Measurements from ENCODE around the gene EMID1.

EMID1 gene

GRCh38 chr22:29298641-29299040 lies 92.9 kb downstream of the EMID1 start:
- DNase-seq: no peak

GRCh38 chr22:29299136-29299900 lies 93.6 kb downstream of the EMID1 start:
- no peak for DNase-seq

- no peak for DNase-seq
These were observed 94.7 kb downstream of the EMID1 start for GRCh38 chr22:29300467-29300806.

GRCh38 chr22:29300807-29301601 lies 95.3 kb downstream of the EMID1 start:
- no peak for DNase-seq

GRCh38 chr22:29301716-29302401 lies 96.2 kb downstream of the EMID1 start:
- DNase-seq: no peak

GRCh38 chr22:29302402-29302680 lies 96.6 kb downstream of the EMID1 start:
- DNase-seq: no peak

GRCh38 chr22:29302681-29303465 lies 97.2 kb downstream of the EMID1 start:
- DNase-seq: no peak

GRCh38 chr22:29305836-29306174 lies 100.1 kb downstream of the EMID1 start:
- DNase-seq: no peak

GRCh38 chr22:29306175-29306834 lies 100.6 kb downstream of the EMID1 start, which contains the start of gene GAS2L1:
Gene GAS2L1, plus strand, starts transcription at chr22:29306650. Its CDS starts 1,456 bp downstream, at chr22:29308106.
- DNase-seq: peak; percentile 43

GRCh38 chr22:29306835-29307595 lies 101.3 kb downstream of the EMID1 start:
- no peak for DNase-seq

GRCh38 chr22:29307596-29308147 lies 102.0 kb downstream of the EMID1 start:
- DNase-seq: no peak

GRCh38 chr22:29308148-29308790 lies 102.6 kb downstream of the EMID1 start:
- DNase-seq: no peak

- DNase-seq: no peak
These were observed 103.1 kb downstream of the EMID1 start for GRCh38 chr22:29308791-29309262.

Measured in activated naive CD4-positive, alpha-beta T cell treated with anti-CD3 and anti-CD28 coated beads, Interleukin-2, amount 50 U/mL, for 16 hours (primary cell).